Astrocyte of the spinal cord (primary cell): ENCODE measurements around the gene MEPCE.
A peak's percentile ranks its signal among the peaks of the same experiment; 100 is the strongest.

Experiments used
- DNase-seq: peaks from one replicate; pipeline ENCODE4 v3.0.0; 2011; ENCODE audit warnings: low read depth, low spot score
- H3K4me3 ChIP-seq: 2 replicates; pipeline ENCODE4 v1.5.1; 2011; ENCODE audit warnings: low read depth, mild to moderate bottlenecking, low read length, moderate library complexity
- in situ Hi-C: cut with HindIII; loops from 2 replicates; pipeline ENCODE4 v1.10.0; 2017; ENCODE audit warnings: low sequenced_read_pairs
- TF ChIP-seq, protein P1 (sequence below): IDR thresholded peaks from 2 replicates; pipeline ENCODE4 v1.5.1; 2012; ENCODE audit warnings: low read depth, mild to moderate bottlenecking, low read length, inconsistent platforms

MEPCE gene

DNA sequence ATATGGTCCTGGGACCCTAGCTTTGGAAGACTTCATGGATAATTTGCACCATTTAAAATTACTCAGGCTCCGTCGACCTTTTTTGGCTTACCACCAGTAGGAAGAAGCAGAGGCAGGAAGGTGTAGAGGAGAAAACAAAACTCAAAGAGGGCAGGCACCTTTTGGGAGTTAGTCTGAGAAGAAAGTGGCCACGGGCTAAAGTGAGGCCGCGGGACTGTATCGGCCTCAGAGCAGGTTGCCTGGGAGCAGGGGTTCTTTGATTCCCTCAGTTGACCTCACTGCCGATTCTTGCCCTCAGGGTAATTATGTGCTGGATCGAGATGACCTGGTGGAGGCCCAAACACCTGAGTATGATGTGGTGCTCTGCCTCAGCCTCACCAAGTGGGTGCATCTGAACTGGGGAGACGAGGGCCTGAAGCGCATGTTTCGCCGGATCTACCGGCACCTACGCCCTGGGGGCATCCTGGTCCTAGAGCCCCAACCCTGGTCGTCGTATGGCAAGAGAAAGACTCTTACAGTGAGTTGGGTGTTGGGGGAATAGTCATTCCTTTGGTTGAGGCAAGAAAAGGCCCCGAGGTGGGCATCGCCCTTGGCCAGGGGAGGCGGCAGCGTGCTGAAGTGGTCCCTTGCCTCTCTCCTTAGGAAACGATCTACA, 3.1 kb downstream of the MEPCE start:
- no peak for DNase-seq
- no peak overlapping the region for H3K4me3 ChIP-seq
- TF ChIP-seq, protein P1, sequence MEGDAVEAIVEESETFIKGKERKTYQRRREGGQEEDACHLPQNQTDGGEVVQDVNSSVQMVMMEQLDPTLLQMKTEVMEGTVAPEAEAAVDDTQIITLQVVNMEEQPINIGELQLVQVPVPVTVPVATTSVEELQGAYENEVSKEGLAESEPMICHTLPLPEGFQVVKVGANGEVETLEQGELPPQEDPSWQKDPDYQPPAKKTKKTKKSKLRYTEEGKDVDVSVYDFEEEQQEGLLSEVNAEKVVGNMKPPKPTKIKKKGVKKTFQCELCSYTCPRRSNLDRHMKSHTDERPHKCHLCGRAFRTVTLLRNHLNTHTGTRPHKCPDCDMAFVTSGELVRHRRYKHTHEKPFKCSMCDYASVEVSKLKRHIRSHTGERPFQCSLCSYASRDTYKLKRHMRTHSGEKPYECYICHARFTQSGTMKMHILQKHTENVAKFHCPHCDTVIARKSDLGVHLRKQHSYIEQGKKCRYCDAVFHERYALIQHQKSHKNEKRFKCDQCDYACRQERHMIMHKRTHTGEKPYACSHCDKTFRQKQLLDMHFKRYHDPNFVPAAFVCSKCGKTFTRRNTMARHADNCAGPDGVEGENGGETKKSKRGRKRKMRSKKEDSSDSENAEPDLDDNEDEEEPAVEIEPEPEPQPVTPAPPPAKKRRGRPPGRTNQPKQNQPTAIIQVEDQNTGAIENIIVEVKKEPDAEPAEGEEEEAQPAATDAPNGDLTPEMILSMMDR, result no peak
- in situ Hi-C loops, result no loop called here

DNA sequence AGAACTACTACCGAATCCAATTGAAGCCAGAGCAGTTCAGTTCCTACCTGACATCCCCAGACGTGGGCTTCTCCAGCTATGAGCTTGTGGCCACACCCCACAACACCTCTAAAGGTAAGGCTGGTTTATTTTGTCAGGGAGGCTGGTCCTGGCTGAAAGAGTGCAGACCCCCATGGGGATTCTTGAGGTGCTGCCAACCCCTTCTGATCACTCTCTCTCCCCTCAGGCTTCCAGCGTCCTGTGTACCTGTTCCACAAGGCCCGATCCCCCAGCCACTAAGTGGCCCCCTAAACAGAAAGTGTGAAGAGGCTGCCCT, 3.6 kb downstream of the MEPCE start:
- DNase-seq, result no peak
- TF ChIP-seq, protein P1, result no peak
- in situ Hi-C loops, result no loop called here
- H3K4me3 ChIP-seq, result no peak overlapping the region

DNA sequence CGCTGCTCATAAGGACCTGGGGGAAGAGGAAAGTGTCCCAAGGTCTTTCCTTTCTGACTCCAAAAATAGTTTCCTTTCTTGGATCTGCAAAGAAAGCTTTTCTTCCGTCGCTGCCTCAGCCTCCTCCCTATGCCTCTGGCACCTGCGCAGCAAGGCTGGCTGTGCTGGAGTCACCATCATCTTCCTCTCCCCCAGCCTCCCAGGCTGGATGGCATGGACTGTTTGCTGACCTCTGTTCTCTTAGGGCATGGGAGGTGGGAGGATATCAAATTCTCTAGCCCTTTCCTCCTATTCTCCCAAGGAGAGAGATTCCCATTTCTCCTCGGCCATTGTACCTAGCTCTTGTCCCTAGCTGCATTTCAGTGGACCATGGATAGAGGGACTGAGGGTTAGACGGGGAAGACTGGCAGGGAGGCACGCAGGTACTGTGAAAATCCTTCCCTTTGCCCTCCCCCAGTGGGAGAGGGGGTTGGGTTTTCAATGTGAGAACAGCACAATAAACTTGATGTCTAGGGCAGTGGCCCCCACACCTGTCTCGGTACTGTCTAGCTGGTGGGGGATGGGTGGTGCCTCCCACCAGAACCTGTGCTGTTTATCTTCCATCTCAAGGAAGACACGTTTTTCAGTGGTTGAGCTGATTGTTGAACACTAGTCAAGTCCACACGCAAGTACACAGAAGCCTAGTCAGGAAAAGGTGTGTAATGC, 4.1 kb downstream of the MEPCE start:
- no peak for DNase-seq
- TF ChIP-seq, protein P1, result no peak
- H3K4me3 ChIP-seq, result no peak overlapping the region
- in situ Hi-C loops, result no loop called here

DNA sequence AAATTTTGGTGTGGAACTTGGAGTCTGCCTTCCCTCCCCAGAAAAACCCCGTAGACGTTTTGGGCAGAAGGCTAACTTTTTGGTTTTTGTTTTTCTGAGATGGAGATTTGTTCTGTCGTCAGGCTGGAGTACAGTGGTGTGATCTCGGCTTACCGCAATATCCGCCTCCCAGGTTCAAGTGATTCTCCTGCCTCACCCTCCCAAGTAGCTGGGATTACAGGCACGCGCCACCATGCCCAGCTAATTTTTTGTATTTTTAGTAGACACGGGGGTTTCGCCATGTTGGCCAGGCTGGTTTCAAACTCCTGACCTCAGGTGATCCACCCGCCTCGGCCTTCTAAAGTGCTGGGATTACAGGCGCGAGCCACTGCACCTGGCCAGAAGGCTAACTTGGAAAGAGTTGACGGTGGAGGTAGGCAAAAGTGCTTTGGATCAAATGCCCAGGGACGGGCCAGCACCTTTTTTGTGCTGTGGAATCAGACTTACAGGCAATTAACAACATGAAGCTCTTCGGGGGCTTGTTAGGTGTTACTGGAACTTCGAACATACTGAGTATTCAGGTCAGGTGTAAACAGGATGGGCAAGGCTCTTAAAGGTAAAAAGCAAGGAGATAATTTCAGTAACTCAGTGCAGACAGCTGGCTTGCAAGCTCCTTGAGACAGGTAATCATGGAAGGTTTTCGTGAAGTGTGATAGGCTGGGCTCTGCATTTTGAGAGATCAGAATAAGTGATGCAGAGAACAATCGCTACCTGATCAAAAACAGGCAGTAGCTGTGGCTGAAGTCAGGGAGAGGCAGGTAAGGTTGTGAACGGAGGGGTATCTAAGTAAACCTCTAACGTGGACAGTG, 4.9 kb downstream of the MEPCE start:
- in situ Hi-C loops, result no loop called here
- peak overlapping the region; percentile 84 for H3K4me3 ChIP-seq
- TF ChIP-seq, protein P1, result no peak
- no peak for DNase-seq

DNA sequence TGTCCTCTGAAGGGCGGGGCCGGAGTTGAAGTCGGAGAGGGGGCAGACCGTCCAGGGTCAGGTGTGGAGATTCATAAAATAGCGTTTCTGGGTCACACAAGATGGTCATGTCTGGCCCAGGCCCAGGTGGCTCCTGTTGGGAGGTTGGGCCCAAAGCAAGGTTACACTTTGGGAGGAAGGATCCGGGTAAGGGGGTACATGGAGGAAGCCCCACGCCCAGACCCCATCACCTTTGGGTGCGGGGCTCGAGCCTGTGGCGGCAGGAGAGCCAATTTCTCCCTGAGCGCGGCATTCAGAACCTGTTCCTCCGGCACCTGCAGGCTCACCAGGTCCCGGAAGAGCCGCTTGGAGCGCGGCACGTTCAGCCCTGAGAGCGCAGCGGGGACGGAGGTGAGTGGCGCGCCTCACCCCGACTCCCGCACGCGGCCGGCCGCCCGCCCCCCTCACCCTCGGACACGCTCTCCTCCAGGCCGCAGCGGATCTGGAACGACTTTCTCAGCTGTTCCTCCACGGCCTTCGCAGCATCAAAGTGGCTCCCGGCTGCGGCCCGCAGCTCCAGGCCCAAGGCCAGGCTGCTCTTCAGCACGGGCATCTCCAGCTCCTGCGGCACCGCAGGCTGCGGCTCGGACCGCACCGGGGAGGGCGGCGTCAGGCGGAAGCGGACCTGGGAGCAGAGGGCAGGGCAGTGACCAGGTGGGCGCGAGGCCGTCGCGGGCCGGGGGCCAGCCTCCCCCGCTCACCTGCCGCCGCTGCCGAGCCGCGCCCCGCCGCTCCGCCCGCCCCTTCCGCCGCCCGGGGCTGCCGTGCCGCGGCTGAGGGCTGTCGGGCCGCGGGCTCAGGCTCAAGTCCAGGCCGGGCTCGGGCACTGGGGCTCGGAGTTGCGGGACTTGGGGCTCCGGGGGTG, 6.0 kb downstream of the MEPCE start:
- in situ Hi-C loops, result no loop called here
- DNase-seq, result peak; percentile 16
- TF ChIP-seq, protein P1, result no peak
- H3K4me3 ChIP-seq, result peak overlapping the region; percentile 84
